Measurements from ENCODE around the gene MAP7.
A peak's percentile ranks its signal among the peaks of the same experiment; 100 is the strongest.

MAP7 gene

DNA sequence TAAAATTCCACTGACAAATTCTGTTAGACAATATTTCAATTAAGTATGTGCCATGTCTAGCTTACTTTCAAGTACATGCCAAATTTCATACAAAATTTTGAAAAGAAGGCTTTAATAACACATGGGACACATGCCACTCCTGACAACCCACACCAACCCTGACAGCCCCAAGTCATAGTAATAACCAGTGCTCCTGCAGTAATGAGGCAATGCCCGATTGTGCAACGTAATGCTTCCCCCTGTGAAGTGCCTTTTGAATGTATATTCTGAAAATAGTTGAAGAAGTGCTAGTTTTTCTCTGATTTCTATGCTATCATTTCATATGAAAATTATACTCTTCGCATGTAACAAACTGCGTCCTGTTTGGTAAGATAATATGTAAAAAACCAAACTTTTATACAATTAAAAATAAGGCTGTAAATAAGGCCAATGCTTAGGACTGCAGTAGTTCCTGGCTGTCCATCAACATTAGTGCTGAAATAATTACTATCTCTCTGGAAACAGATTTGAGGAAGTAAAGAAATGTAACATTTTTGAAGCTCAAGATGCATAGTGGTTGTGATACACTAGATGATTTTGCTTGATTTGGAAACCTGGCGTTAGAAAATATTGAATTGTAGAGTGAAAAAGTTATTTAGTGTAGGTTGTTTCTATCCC lies 134.7 kb downstream of the MAP7 start:
- DNase-seq (ENCODE audit: low spot score): no peak
- in situ Hi-C loops (cut with MboI; ENCODE audit: low pct_unique_long_range_greater_than_20kb, low sequenced_read_pairs, unreplicated experiment): no loop called here
- TF ChIP-seq, protein P1, sequence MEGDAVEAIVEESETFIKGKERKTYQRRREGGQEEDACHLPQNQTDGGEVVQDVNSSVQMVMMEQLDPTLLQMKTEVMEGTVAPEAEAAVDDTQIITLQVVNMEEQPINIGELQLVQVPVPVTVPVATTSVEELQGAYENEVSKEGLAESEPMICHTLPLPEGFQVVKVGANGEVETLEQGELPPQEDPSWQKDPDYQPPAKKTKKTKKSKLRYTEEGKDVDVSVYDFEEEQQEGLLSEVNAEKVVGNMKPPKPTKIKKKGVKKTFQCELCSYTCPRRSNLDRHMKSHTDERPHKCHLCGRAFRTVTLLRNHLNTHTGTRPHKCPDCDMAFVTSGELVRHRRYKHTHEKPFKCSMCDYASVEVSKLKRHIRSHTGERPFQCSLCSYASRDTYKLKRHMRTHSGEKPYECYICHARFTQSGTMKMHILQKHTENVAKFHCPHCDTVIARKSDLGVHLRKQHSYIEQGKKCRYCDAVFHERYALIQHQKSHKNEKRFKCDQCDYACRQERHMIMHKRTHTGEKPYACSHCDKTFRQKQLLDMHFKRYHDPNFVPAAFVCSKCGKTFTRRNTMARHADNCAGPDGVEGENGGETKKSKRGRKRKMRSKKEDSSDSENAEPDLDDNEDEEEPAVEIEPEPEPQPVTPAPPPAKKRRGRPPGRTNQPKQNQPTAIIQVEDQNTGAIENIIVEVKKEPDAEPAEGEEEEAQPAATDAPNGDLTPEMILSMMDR (IDR thresholded peaks at IDR 0.05; ENCODE audit: extremely low read depth, insufficient read depth, missing control alignments): no peak

DNA sequence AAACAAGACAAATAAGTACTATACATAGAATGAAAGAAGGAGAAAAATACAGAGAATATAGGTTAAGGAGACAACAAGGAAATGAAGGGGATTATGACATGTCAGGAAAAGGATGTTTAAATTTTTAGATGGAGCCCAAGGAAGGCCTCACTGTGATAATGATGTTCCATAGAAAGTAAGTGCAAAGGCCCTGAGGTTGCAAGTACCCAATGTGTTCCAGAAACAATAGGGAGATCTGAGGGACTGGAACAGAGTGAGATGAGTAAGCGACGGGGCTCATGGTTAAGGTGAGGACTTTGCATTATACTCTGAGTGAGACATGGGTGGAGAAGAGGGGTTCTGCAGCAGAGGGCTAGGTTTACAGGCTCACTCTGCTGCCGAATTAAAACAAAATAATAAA lies 137.8 kb downstream of the MAP7 start:
- in situ Hi-C loops (cut with MboI; ENCODE audit: low pct_unique_long_range_greater_than_20kb, low sequenced_read_pairs, unreplicated experiment): no loop called here
- no peak for DNase-seq (ENCODE audit: low spot score)
- TF ChIP-seq, protein P1 (IDR thresholded peaks at IDR 0.05; ENCODE audit: extremely low read depth, insufficient read depth, missing control alignments): no peak

DNA sequence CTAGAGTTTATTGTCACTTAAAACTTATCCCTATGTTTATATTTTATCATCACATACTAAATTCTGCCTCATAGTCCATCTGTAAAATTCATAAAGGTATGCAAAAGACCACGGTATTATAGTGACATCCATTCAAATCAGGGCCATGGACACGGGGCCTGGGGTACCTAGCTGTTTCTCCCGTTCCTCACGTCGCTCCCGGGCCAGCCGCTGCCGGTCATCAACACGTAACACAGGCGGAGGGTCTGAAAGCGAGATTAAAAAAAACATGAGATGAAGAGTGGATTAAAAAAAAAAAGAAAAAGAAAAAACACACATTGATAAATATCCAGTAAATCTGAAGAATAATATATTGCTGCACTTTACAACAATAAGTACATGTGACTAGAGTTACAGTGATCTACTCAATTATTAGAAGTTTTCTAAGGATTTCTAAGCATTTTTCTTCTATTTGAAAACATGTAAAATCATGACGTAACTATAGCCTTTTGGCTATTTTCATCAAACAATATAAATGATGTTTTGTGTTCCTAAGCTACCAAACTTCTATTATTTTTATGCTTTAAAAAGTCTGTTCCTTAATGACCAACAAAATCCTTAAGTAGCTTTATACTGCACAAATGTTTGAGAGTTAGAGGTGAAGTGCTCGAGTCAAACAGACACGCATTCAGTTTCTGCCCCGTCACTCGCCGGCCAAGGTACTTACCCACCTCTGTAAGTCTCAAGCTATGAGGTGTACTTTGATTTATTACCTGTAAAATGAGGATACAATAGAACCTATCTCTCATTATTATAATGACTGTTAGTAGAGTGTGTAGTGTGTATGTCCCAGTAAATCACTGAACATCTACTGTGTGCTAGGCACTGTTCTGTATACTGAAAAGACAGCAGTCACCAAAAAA lies 138.5 kb downstream of the MAP7 start:
- TF ChIP-seq, protein P1 (IDR thresholded peaks at IDR 0.05; ENCODE audit: extremely low read depth, insufficient read depth, missing control alignments): no peak
- no peak for DNase-seq (ENCODE audit: low spot score)
- in situ Hi-C loops (cut with MboI; ENCODE audit: low pct_unique_long_range_greater_than_20kb, low sequenced_read_pairs, unreplicated experiment): no loop called here

DNA sequence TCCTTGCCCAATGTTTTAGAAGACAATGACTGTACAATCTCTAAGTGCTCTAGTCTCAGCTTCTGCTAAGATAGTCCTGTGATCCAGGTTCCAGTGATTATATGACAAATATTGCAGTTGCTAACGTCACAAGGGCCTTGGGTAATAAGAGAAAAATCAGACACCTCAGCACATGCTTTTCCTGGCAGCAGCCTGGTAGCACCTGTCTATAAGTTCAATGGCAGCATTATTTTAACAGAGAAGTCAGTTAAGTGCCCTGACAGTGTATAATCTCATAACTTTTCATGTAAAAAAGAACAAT lies 139.2 kb downstream of the MAP7 start:
- in situ Hi-C loops (cut with MboI; ENCODE audit: low pct_unique_long_range_greater_than_20kb, low sequenced_read_pairs, unreplicated experiment): no loop called here

DNA sequence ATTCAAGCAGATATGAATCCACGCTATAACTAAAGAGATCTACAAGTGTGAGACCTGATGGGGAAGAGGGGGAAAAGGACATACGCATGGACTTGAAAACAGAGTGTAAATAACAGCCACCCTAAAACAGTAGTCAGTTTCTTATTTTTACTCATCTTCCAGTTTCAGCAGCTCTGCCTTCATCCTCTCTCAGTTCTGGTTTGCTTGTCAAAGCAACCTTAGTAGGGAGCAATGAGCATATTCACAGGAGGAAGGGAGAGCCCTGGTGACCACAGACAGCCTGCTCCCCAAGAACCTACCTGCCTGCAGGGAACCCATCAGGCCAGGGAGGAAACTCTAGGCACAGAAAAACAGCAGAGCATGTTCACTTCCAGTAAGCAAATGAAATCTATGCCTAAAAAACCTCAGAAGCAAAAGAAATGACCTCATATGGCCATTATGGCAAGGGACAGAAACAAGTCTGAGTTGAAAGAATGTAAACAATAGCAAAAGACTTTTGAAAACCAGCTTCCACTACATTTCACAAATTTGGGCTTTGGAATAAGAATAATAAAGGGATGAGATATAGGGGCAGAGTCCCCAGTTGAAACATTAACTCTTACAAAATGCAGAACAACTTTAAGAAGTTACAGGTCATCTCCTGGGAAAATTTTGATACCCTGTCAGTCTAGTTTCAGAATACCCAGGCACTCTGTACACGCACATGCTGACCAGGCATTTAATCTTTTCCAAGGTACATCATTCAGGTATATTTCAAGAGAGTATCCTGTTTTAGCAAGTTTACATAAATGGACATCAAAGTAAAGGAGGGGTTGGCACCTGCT lies 139.8 kb downstream of the MAP7 start:
- in situ Hi-C loops (cut with MboI; ENCODE audit: low pct_unique_long_range_greater_than_20kb, low sequenced_read_pairs, unreplicated experiment): no loop called here
- DNase-seq (ENCODE audit: low spot score): peak; percentile 41
- TF ChIP-seq, protein P1 (IDR thresholded peaks at IDR 0.05; ENCODE audit: extremely low read depth, insufficient read depth, missing control alignments): no peak

More for the DNA sequence above, 139.2 kb downstream of the MAP7 start:
- TF ChIP-seq, protein P1 (IDR thresholded peaks at IDR 0.05; ENCODE audit: extremely low read depth, insufficient read depth, missing control alignments): no peak
- DNase-seq (ENCODE audit: low spot score): no peak

DNA sequence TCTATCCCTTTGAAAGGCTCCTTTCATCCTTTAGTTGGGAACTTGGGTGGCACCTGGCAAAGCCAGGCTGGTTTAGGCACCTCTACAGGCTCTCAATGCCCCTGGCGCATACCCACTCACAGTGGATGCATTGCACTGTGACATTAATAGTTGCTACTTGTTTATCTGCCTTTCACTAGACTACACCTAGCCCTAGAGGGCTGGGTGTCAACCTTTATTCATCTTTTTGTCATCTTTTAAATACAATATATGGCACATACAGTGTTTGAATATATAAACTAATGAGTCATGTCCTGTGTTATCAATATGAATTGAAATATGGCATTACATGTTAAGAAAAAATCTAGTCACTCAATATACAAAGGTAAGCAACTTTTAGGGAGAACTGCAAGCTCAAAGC lies 140.6 kb downstream of the MAP7 start:
- no peak for DNase-seq (ENCODE audit: low spot score)
- TF ChIP-seq, protein P1 (IDR thresholded peaks at IDR 0.05; ENCODE audit: extremely low read depth, insufficient read depth, missing control alignments): no peak
- in situ Hi-C loops (cut with MboI; ENCODE audit: low pct_unique_long_range_greater_than_20kb, low sequenced_read_pairs, unreplicated experiment): no loop called here

All from GM13977 (cell line).